K562 (cell line): Measurements from ENCODE around the gene EDEM2. TPM values are rescaled to one million over a fixed set of nuclear protein-coding genes. Genes with fewer than 3 reads are reported as not detected.

Source experiments
- BHLHE40 ChIP-seq: IDR thresholded peaks from 2 replicates; pipeline ENCODE4 v1.6.1; 2011; ENCODE audit warnings: low read length, improper control_type of control experiment
- C11orf30 ChIP-seq: fragments of 450-650 bp; IDR thresholded peaks from 2 replicates; pipeline ENCODE4 v1.6.1; 2016; ENCODE audit warnings: low read depth, mild to moderate bottlenecking
- SPI1 ChIP-seq: IDR thresholded peaks from 2 replicates; pipeline ENCODE4 v1.6.1; 2011; ENCODE audit warnings: low read depth, low read length, control low read depth, borderline replicate concordance
- polyA plus RNA-seq, 8 experiments: library from polyadenylated mRNA; depleted of rRNA in 4 of 8; stranded (reverse) in 5 of 8; unstranded in 3 of 8; fragments of >200 nt; fragmentation: Nextera tagmentation in 2 of 8; fragmentation: Illumina TruSeq in 1 of 8; extraction: Ambion mirVana in 2 of 8; extraction: Trizol in 1 of 8; gene quantifications; 2 replicates each; pipeline versions ENCODE4 v1.2.1 to v1.2.3, GENCODE V29; 2011 to 2014; ENCODE audit warnings: inconsistent platforms in 1 of 8, missing spikeins in 1 of 8
- total RNA-seq, 7 experiments: library from RNA; depleted of rRNA in 6 of 7; stranded (reverse); fragments of >200 nt in 6 of 7; fragmentation: Illumina TruSeq in 2 of 7; extraction: Trizol in 2 of 7; gene quantifications; 2 replicates each; pipeline versions ENCODE4 v1.2.1 to v1.2.3, GENCODE V29; 2011 to 2021; ENCODE audit warnings: low replicate concordance in 1 of 7
- TF ChIP-seq, protein P1 (sequence below): fragments of 450-650 bp; IDR thresholded peaks from 2 replicates; pipeline ENCODE4 v1.6.1; 2016; ENCODE audit warnings: mild to moderate bottlenecking, moderate library complexity

Gene EDEM2
- total and polyA plus RNA-seq, 9 of the 15 experiments (the other 6 are each of a cell fraction or from before 2014, with no cell fraction given) = 6.9 to 11.0 (median 9.7) TPM

DNA sequence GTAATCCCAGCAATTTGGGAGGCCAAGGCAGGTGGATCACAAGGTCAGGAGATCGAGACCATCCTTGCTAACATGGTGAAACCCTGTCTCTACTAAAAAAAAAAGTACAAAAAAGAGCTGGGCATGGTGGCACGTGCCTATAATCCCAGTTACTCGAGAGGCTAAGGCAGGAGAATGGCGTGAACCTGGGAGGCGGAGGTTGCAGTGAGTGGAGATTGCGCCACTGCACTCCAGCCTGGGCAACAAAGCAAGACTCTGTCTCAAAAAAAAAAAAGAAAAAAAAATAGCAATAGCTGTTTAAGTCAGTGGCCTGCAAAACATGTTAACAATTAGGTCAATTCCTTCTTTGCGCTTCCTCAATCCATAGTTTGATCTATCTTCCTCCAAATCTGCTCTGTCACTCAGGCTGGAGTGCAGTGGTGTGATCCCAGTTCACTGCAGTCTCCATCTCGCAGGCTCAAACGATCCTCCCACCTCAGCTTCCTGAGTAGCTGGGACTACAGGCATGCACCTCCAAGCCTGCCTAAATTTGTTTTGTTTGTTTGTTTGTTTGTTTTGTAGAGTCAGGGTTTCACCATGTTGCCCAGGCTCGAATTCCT, 39.7 kb upstream of the EDEM2 start (continued):
- TF ChIP-seq BHLHE40 = 0 out of 2 replicates have a peak, but pooled peaks have one; percentile 15
- TF ChIP-seq C11orf30 = peak; percentile 68
- TF ChIP-seq, protein P1, sequence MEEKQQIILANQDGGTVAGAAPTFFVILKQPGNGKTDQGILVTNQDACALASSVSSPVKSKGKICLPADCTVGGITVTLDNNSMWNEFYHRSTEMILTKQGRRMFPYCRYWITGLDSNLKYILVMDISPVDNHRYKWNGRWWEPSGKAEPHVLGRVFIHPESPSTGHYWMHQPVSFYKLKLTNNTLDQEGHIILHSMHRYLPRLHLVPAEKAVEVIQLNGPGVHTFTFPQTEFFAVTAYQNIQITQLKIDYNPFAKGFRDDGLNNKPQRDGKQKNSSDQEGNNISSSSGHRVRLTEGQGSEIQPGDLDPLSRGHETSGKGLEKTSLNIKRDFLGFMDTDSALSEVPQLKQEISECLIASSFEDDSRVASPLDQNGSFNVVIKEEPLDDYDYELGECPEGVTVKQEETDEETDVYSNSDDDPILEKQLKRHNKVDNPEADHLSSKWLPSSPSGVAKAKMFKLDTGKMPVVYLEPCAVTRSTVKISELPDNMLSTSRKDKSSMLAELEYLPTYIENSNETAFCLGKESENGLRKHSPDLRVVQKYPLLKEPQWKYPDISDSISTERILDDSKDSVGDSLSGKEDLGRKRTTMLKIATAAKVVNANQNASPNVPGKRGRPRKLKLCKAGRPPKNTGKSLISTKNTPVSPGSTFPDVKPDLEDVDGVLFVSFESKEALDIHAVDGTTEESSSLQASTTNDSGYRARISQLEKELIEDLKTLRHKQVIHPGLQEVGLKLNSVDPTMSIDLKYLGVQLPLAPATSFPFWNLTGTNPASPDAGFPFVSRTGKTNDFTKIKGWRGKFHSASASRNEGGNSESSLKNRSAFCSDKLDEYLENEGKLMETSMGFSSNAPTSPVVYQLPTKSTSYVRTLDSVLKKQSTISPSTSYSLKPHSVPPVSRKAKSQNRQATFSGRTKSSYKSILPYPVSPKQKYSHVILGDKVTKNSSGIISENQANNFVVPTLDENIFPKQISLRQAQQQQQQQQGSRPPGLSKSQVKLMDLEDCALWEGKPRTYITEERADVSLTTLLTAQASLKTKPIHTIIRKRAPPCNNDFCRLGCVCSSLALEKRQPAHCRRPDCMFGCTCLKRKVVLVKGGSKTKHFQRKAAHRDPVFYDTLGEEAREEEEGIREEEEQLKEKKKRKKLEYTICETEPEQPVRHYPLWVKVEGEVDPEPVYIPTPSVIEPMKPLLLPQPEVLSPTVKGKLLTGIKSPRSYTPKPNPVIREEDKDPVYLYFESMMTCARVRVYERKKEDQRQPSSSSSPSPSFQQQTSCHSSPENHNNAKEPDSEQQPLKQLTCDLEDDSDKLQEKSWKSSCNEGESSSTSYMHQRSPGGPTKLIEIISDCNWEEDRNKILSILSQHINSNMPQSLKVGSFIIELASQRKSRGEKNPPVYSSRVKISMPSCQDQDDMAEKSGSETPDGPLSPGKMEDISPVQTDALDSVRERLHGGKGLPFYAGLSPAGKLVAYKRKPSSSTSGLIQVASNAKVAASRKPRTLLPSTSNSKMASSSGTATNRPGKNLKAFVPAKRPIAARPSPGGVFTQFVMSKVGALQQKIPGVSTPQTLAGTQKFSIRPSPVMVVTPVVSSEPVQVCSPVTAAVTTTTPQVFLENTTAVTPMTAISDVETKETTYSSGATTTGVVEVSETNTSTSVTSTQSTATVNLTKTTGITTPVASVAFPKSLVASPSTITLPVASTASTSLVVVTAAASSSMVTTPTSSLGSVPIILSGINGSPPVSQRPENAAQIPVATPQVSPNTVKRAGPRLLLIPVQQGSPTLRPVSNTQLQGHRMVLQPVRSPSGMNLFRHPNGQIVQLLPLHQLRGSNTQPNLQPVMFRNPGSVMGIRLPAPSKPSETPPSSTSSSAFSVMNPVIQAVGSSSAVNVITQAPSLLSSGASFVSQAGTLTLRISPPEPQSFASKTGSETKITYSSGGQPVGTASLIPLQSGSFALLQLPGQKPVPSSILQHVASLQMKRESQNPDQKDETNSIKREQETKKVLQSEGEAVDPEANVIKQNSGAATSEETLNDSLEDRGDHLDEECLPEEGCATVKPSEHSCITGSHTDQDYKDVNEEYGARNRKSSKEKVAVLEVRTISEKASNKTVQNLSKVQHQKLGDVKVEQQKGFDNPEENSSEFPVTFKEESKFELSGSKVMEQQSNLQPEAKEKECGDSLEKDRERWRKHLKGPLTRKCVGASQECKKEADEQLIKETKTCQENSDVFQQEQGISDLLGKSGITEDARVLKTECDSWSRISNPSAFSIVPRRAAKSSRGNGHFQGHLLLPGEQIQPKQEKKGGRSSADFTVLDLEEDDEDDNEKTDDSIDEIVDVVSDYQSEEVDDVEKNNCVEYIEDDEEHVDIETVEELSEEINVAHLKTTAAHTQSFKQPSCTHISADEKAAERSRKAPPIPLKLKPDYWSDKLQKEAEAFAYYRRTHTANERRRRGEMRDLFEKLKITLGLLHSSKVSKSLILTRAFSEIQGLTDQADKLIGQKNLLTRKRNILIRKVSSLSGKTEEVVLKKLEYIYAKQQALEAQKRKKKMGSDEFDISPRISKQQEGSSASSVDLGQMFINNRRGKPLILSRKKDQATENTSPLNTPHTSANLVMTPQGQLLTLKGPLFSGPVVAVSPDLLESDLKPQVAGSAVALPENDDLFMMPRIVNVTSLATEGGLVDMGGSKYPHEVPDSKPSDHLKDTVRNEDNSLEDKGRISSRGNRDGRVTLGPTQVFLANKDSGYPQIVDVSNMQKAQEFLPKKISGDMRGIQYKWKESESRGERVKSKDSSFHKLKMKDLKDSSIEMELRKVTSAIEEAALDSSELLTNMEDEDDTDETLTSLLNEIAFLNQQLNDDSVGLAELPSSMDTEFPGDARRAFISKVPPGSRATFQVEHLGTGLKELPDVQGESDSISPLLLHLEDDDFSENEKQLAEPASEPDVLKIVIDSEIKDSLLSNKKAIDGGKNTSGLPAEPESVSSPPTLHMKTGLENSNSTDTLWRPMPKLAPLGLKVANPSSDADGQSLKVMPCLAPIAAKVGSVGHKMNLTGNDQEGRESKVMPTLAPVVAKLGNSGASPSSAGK = peak; percentile 23; the same call in 1 of the 2 replicates
- TF ChIP-seq SPI1 = peak; percentile 60; the same call in 1 of the 2 replicates
- TF ChIP-seq, all 486 proteins: peak for 22; not testable (repeated sequence) for 464
